Liver (tissue), 3 donors: ENCODE results near the gene CACNA1C.
A peak's percentile ranks its signal among the peaks of the same experiment; 100 is the strongest.

Source experiments
- ATF3 ChIP-seq: IDR thresholded peaks from 2 replicates; pipeline ENCODE4 v1.6.1; 2016; ENCODE audit warnings: antibody characterized with exemption
- CTCF ChIP-seq: fragments of 150-350 bp; IDR thresholded peaks from 2 replicates; pipeline ENCODE4 v1.5.1; 2017; ENCODE audit warnings: improper control_type of control experiment, low read depth, low read length; ENCODE audit not compliant: missing input control
- EGR1 ChIP-seq, 2 donors: IDR thresholded peaks; 2 replicates each; pipeline ENCODE4 v1.6.1; 2016 to 2018; ENCODE audit warnings: antibody characterized with exemption in 2 of 2, low read depth in 2 of 2
- GABPA ChIP-seq, 2 donors: IDR thresholded peaks in 1 of 2; conservative IDR thresholded peaks in 1 of 2; 2 replicates each; pipeline ENCODE4 v1.6.1; 2016; ENCODE audit warnings: antibody characterized with exemption in 2 of 2, mild to moderate bottlenecking in 1 of 2, moderate library complexity in 1 of 2
- HNF4G ChIP-seq: IDR thresholded peaks from 2 replicates; pipeline ENCODE4 v1.6.1; 2016; ENCODE audit warnings: antibody characterized with exemption
- JUND ChIP-seq, 2 donors: IDR thresholded peaks; 2 replicates each; pipeline ENCODE4 v1.6.1; 2016; ENCODE audit warnings: antibody characterized with exemption in 2 of 2
- MAX ChIP-seq: IDR thresholded peaks from 2 replicates; pipeline ENCODE4 v1.6.1; 2016; ENCODE audit warnings: antibody characterized with exemption
- RAD21 ChIP-seq, 2 donors: IDR thresholded peaks; 2 replicates each; pipeline ENCODE4 v1.6.1; 2016; ENCODE audit warnings: antibody characterized with exemption in 2 of 2, mild to moderate bottlenecking in 2 of 2
- REST ChIP-seq: IDR thresholded peaks from 2 replicates; pipeline ENCODE4 v1.6.1; 2016; ENCODE audit warnings: antibody characterized with exemption, mild to moderate bottlenecking
- RXRA ChIP-seq, 2 donors: IDR thresholded peaks; 2 replicates each; pipeline ENCODE4 v1.6.1; 2017 to 2018; ENCODE audit warnings: antibody characterized with exemption in 2 of 2, mild to moderate bottlenecking in 1 of 2
- SP1 ChIP-seq: IDR thresholded peaks from 2 replicates; pipeline ENCODE4 v1.6.1; 2018; ENCODE audit warnings: antibody characterized with exemption, mild to moderate bottlenecking
- TAF1 ChIP-seq: conservative IDR thresholded peaks from 2 replicates; pipeline ENCODE4 v1.6.1; 2016; ENCODE audit warnings: antibody characterized with exemption, mild to moderate bottlenecking
- ZBTB33 ChIP-seq: IDR thresholded peaks from 2 replicates; pipeline ENCODE4 v1.6.1; 2016; ENCODE audit warnings: antibody characterized with exemption
- donor health status: healthy.
- donor health status: healthy.

GRCh38 chr12:2413999-2414792 lies 361.4 kb downstream of the CACNA1C start:
- no peak for TF ChIP-seq CTCF
- no peak for TF ChIP-seq RXRA (IDR thresholded peaks at IDR 0.05)
- no peak for TF ChIP-seq JUND (IDR thresholded peaks at IDR 0.05)
- TF ChIP-seq ZBTB33, result no peak
- no peak for TF ChIP-seq SP1
- TF ChIP-seq GABPA (IDR thresholded peaks at IDR 0.05 in 1 of 2, conservative IDR thresholded peaks at IDR 0.05 in 1 of 2), result no peak
- TF ChIP-seq HNF4G, result no peak
- TF ChIP-seq ATF3, result no peak
- TF ChIP-seq RAD21 (IDR thresholded peaks at IDR 0.05), result peak; percentile 9 to 13
- TF ChIP-seq MAX, result no peak
- TF ChIP-seq EGR1 (IDR thresholded peaks at IDR 0.05; ENCODE audit: low read depth in 2 of 2), result no peak
- TF ChIP-seq TAF1, result no peak
- TF ChIP-seq REST, result no peak
